Measurements from ENCODE around the gene PLXND1.

DNA sequence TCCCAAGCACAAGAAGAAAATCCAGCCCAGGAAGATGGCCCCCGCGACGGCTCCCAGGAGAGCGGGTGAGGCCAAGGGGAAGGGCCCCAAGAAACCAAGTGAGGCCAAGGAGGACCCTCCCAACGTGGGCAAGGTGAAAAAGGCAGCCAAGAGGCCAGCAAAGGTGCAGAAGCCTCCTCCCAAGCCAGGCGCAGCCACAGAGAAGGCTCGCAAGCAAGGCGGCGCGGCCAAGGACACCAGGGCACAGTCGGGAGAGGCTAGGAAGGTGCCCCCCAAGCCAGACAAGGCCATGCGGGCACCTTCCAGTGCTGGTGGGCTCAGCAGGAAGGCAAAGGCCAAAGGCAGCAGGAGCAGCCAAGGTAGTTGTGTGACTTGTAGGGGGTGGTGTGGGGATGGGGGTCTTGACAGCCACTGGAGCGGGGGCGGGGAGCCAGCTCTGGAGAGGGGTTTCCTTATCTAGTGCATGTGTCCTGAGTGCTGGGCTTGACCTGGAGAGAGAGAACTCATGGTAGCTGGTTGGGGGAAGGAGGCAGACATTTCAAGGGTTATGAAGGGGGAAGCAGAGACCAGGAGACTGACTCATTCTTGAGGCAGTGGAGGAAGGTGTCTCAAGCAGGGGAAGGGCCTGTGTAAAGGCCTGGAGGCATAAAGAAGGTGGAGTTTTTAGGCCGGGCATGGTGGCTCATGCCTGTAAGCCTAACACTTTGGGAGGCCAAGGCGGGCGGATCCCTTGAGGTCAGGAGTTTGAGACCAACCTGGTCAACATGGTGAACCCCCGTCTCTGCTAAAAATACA lies 57.3 kb downstream of the PLXND1 start:
- TF ChIP-seq POLR2A (IDR thresholded peaks at IDR 0.05; ENCODE audit: extremely low read depth, insufficient read length), result no peak
- TF ChIP-seq, protein P1, sequence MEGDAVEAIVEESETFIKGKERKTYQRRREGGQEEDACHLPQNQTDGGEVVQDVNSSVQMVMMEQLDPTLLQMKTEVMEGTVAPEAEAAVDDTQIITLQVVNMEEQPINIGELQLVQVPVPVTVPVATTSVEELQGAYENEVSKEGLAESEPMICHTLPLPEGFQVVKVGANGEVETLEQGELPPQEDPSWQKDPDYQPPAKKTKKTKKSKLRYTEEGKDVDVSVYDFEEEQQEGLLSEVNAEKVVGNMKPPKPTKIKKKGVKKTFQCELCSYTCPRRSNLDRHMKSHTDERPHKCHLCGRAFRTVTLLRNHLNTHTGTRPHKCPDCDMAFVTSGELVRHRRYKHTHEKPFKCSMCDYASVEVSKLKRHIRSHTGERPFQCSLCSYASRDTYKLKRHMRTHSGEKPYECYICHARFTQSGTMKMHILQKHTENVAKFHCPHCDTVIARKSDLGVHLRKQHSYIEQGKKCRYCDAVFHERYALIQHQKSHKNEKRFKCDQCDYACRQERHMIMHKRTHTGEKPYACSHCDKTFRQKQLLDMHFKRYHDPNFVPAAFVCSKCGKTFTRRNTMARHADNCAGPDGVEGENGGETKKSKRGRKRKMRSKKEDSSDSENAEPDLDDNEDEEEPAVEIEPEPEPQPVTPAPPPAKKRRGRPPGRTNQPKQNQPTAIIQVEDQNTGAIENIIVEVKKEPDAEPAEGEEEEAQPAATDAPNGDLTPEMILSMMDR (IDR thresholded peaks at IDR 0.05; ENCODE audit: low read depth, low read length), result no peak

Data from NB4 (cell line).